Neuronal stem cell (in vitro differentiated cells): ENCODE data around the gene ATP5F1E.

ENCODE experiments used
- DNase-seq: peaks from one replicate; pipeline ENCODE4 v3.0.0-alpha.2; 2013; ENCODE audit warnings: low spot score
- H2AFZ ChIP-seq: one replicate; pipeline ENCODE4 v1.6.1; 2013; ENCODE audit warnings: mild to moderate bottlenecking, low read length, inconsistent platforms
- H2AK5ac ChIP-seq: 2 replicates; pipeline ENCODE4 v1.6.1; 2013; ENCODE audit warnings: low read depth, mild to moderate bottlenecking, inconsistent platforms, low read length, moderate library complexity, mixed read lengths
- H2BK120ac ChIP-seq: 2 replicates; pipeline ENCODE4 v1.6.1; 2013; ENCODE audit warnings: low read depth, mild to moderate bottlenecking, inconsistent platforms, low read length, moderate library complexity, mixed read lengths
- H2BK12ac ChIP-seq: one replicate; pipeline ENCODE4 v1.6.1; 2013; ENCODE audit warnings: low read length, inconsistent platforms
- H2BK15ac ChIP-seq: 2 replicates; pipeline ENCODE4 v1.6.1; 2013; ENCODE audit warnings: mild to moderate bottlenecking, low read length, inconsistent platforms, mixed read lengths
- H2BK5ac ChIP-seq: one replicate; pipeline ENCODE4 v1.6.1; 2013; ENCODE audit warnings: inconsistent platforms, mild to moderate bottlenecking, low read length, moderate library complexity
- H3K14ac ChIP-seq: one replicate; pipeline ENCODE4 v1.6.1; 2013; ENCODE audit warnings: low read length, inconsistent platforms
- H3K18ac ChIP-seq: 2 replicates; pipeline ENCODE4 v1.6.1; 2013; ENCODE audit warnings: low read length, inconsistent platforms
- H3K23ac ChIP-seq: 2 replicates; pipeline ENCODE4 v1.6.1; 2013; ENCODE audit warnings: low read depth, mild to moderate bottlenecking, mixed read lengths, low read length, inconsistent platforms; ENCODE audit not compliant: poor library complexity
- H3K27ac ChIP-seq: replicated peaks from 3 replicates; pipeline ENCODE4 v1.5.1; 2013; ENCODE audit warnings: low read length, inconsistent platforms
- H3K27me3 ChIP-seq, 3 experiments: 2 replicates each; pipeline ENCODE4 v1.6.1; 2013; ENCODE audit warnings: low read length in 3 of 3, mild to moderate bottlenecking in 2 of 3, inconsistent platforms in 1 of 3, low read depth in 1 of 3, mixed read lengths in 1 of 3, moderate library complexity in 1 of 3; ENCODE audit not compliant: control insufficient read depth in 3 of 3, insufficient read depth in 3 of 3
- H3K36me3 ChIP-seq, 2 donors: replicated peaks in 1 of 2; 2 replicates each; pipeline ENCODE4 v1.6.1; 2013; ENCODE audit warnings: low read length in 2 of 2; ENCODE audit not compliant: control insufficient read depth in 2 of 2, insufficient read depth in 2 of 2
- H3K4ac ChIP-seq: 2 replicates; pipeline ENCODE4 v1.6.1; 2013; ENCODE audit warnings: inconsistent platforms, mild to moderate bottlenecking, low read length, moderate library complexity
- H3K4me1 ChIP-seq, 2 donors: 1 replicate in 1 of 2; 2 replicates in 1 of 2; pipeline ENCODE4 v1.6.1; 2013; ENCODE audit warnings: low read length in 2 of 2, low read depth in 1 of 2; ENCODE audit not compliant: control insufficient read depth in 2 of 2, insufficient read depth in 1 of 2
- H3K4me2 ChIP-seq: one replicate; pipeline ENCODE4 v1.6.1; 2013; ENCODE audit warnings: mild to moderate bottlenecking, low read length, inconsistent platforms; ENCODE audit not compliant: insufficient read depth, poor library complexity, severe bottlenecking
- H3K4me3 ChIP-seq, 2 donors: 2 replicates each; pipeline ENCODE4 v1.5.1; 2013; ENCODE audit warnings: low read length in 2 of 2, mild to moderate bottlenecking in 2 of 2, inconsistent platforms in 1 of 2, moderate library complexity in 1 of 2
- H3K79me1 ChIP-seq: one replicate; pipeline ENCODE4 v1.6.1; 2013; ENCODE audit warnings: low read depth, mild to moderate bottlenecking, inconsistent platforms, low read length, moderate library complexity
- H3K9ac ChIP-seq: one replicate; pipeline ENCODE4 v1.6.1; 2013; ENCODE audit warnings: mild to moderate bottlenecking, low read depth, low read length, inconsistent platforms; ENCODE audit not compliant: poor library complexity
- H3K9me3 ChIP-seq, 2 donors: replicated peaks in 1 of 2; 2 replicates each; pipeline versions ENCODE3 to v1.6.1; 2013; ENCODE audit warnings: low read length in 2 of 2, mild to moderate bottlenecking in 2 of 2, inconsistent platforms in 1 of 2, low read depth in 1 of 2, mixed read lengths in 1 of 2, moderate library complexity in 1 of 2; ENCODE audit not compliant: control insufficient read depth in 2 of 2, insufficient read depth in 1 of 2
- H4K8ac ChIP-seq: one replicate; pipeline ENCODE4 v1.6.1; 2013; ENCODE audit warnings: low read depth, mild to moderate bottlenecking, inconsistent platforms, low read length, moderate library complexity
- H4K91ac ChIP-seq: one replicate; pipeline ENCODE4 v1.6.1; 2013; ENCODE audit warnings: low read length, low read depth, mild to moderate bottlenecking, inconsistent platforms; ENCODE audit not compliant: poor library complexity
- WGBS, 2 donors: extraction: QIAGEN DNeasy Blood & Tissue Kit; methylation state at CpG; one replicate each; pipeline ENCODE4 v1.1.7; 2013; ENCODE audit warnings: missing lambda C conversion rate in 2 of 2, mixed read lengths in 1 of 2; ENCODE audit not compliant: insufficient read length in 2 of 2, insufficient replicate concordance in 1 of 2; ENCODE audit errors: extremely low coverage in 2 of 2; 5-methylcytosine and 5-hydroxymethylcytosine counted together

Gene ATP5F1E

DNA sequence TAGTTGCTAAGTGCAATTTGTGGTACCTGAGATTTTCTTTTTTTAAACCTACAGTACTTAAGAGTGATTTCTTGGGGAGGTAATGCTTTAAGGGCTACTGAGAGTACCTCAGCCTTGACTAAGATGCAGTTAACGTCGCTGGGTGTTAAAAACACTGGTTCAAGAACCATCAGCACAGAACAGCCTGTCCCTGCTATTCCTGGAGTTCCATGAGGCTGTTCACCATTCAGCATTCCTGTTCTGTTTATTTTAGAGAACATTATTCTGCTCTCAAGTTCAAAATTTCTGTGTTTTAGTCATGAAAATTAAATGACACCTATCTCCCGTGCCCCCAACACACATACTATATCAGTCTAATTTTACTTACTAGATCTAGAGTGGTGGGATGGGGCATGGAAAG is 12.2 kb upstream of the ATP5F1E start:
- no peak overlapping the region for H3K18ac ChIP-seq
- H3K14ac ChIP-seq = no peak overlapping the region
- H3K36me3 ChIP-seq = peaks cover 0 to 8% of the 10 kb centered on the region in 2 donors
- H2BK5ac ChIP-seq = no peak overlapping the region
- no peak overlapping the region for H2BK120ac ChIP-seq
- no peak overlapping the region for H3K23ac ChIP-seq
- no peak overlapping the region for H3K4me3 ChIP-seq
- H4K91ac ChIP-seq = no peak overlapping the region
- H3K4me2 ChIP-seq = no peak overlapping the region
- H3K27ac ChIP-seq = no peak overlapping the region
- H3K9ac ChIP-seq = no peak overlapping the region
- no peak overlapping the region for H2BK12ac ChIP-seq
- DNase-seq = no peak
- no peaks in the 10 kb centered on the region for H3K27me3 ChIP-seq
- no CpG with 5 or more reads among the region's 3 CpGs for WGBS, 2 donors
- H4K8ac ChIP-seq = no peak overlapping the region
- peaks cover 3 to 4% of the 10 kb centered on the region in 2 donors for H3K4me1 ChIP-seq
- H3K79me1 ChIP-seq = peaks cover 5% of the 10 kb centered on the region
- H3K4ac ChIP-seq = no peak overlapping the region
- H2BK15ac ChIP-seq = no peak overlapping the region
- H2AK5ac ChIP-seq = no peak overlapping the region
- peaks cover 0 to 16% of the 10 kb centered on the region in 2 donors for H3K9me3 ChIP-seq
- no peak overlapping the region for H2AFZ ChIP-seq

DNA sequence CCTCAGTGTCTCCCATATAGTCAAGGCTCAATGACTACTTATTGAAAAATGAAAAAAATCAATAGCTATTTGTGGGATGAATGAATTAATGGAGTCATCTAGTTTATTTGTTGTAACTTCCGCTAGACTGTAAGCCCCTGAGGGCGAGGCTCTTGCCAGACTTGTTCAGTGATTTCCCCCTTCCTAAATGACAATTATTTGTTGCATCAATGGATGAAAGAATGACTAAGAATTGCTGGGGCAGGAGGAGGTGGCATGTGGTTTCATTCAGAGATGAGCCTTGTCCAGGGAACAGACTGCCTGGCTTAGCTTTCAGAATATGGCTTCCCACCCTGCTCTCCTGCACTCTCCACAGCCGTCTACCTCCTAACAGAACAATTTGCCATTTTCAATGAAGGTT is 11.6 kb upstream of the ATP5F1E start:
- no peak overlapping the region for H2BK120ac ChIP-seq
- WGBS, 2 donors = no CpG with 5 or more reads among the region's 3 CpGs
- H3K27me3 ChIP-seq = no peaks in the 10 kb centered on the region
- H2BK15ac ChIP-seq = no peak overlapping the region
- peaks cover 3 to 4% of the 10 kb centered on the region in 2 donors for H3K4me1 ChIP-seq
- no peak overlapping the region for H2AK5ac ChIP-seq
- no peak overlapping the region for H4K91ac ChIP-seq
- peaks cover 5% of the 10 kb centered on the region for H3K79me1 ChIP-seq
- no peak overlapping the region for H2AFZ ChIP-seq
- H3K9ac ChIP-seq = no peak overlapping the region
- H3K36me3 ChIP-seq = peaks cover 0 to 8% of the 10 kb centered on the region in 2 donors
- H3K4me2 ChIP-seq = no peak overlapping the region
- no peak overlapping the region for H3K18ac ChIP-seq
- H3K9me3 ChIP-seq = peaks cover 0 to 16% of the 10 kb centered on the region in 2 donors
- no peak overlapping the region for H3K27ac ChIP-seq
- DNase-seq = no peak
- H2BK12ac ChIP-seq = no peak overlapping the region
- H3K23ac ChIP-seq = no peak overlapping the region
- no peak overlapping the region for H4K8ac ChIP-seq
- no peak overlapping the region for H3K4ac ChIP-seq
- H3K4me3 ChIP-seq = no peak overlapping the region
- no peak overlapping the region for H2BK5ac ChIP-seq
- no peak overlapping the region for H3K14ac ChIP-seq

DNA sequence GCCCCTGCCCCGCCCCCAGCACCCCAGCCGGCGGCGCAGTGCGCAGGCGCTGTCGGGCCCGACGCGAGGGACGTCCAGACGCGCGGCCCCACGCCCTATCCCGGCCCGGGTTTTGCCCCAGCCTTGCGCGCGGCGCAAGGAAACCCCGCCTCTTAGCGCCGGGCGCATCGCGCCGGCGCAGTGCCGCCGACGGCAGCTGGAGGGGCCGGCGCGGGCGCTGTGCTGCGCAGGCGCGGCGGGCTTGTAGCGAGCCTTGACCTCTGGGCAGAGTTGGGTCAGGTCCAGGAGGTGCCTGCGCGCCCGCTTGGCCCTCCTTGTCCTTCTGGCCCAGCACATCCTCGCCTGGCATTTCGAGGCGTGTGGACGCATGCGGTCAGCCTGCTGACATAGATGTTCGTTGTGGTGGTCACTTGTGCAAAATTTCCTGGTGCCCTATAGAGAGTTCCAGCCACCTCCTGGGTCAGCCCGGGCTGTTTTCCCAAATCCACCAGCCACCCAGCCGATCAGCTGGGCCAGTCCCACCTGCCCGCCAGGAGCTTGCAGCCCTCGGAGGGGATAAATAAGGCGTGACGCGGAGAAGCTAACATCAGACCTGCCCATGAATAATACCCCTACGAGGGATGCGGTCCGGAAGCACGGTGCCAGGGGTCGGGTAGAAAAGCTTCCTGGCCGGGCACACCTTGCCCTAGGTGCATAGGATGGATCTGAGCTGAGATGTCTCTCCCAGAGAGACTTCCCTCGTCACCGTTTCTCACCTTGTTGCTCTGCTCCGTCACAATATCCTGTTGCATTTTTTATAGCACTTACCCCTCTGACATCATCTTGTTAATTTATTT is 10.9 kb upstream of the ATP5F1E start:
- Histone ChIP-seq H2BK12ac (no peak overlapping the region), H3K27ac (no peak overlapping the region), H3K23ac (peak overlapping the region; percentile 83), H2AK5ac (peak overlapping the region; percentile 58), H4K8ac (peak overlapping the region; percentile 85), H3K79me1 (peaks cover 5% of the 10 kb centered on the region), H3K9ac (no peak overlapping the region), H3K4me1 (peaks cover 3 to 9% of the 10 kb centered on the region in 2 donors), H2BK5ac (no peak overlapping the region), H2BK15ac (peak overlapping the region; percentile 45), H2BK120ac (no peak overlapping the region), H3K36me3 (peaks cover 0 to 11% of the 10 kb centered on the region in 2 donors), H3K4ac (no peak overlapping the region), H3K18ac (peak overlapping the region; percentile 69), H3K4me3 (peak overlapping the region; percentile 69 to 85), H2AFZ (peak overlapping the region; percentile 96), H3K9me3 (peaks cover 0 to 16% of the 10 kb centered on the region in 2 donors), H4K91ac (no peak overlapping the region), H3K27me3 (no peaks in the 10 kb centered on the region), H3K4me2 (peak overlapping the region; percentile 60), H3K14ac (no peak overlapping the region)
- peak; percentile 84 for DNase-seq
- no CpG with 5 or more reads among the region's 66 CpGs for WGBS, 2 donors

DNA sequence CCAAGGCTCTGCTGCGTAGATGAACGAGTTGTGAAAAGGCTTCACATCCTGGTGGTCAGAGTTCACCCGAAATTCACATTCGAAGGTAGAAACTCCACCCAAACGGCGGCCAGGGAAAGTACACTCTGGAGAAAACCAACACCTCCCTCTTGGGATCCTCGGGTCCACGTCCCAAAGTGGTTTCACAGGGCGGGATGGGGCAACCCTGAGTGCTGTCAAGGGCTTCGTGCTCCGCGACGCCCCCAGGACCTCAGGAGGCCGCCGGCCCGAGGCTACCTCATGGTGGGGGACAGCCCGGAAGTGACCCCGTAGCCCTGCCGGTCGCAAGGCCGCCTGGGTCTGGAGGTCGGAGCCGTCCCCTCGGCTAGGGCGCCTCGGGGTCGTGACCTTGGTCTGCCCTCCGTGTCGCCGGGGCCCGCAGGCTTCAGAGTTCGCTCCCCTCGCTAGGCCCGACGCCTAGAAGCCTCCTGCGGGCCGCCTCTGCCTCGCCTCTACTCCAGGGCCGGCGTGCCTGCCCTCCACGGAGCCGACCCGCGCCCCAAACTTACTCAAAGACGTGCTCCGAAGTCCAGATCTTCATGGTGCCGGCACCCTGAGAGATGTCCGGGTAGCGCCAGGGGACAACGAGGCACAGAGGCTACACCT is 10.1 kb upstream of the ATP5F1E start, which contains the start of gene PRELID3B:
TSS of gene PRELID3B (minus strand) at position 636 of the 645 bp plus-strand sequence. CDS start at position 580, 56 bp downstream.
- Histone ChIP-seq H3K14ac (no peak within 1 kb of the TSS), H3K18ac (peak within 1 kb of the TSS; percentile 69)
- no peak for DNase-seq

More for the DNA sequence above, 10.1 kb upstream of the ATP5F1E start, which contains the start of gene PRELID3B:
- Histone ChIP-seq H3K4me3 (peak within 1 kb of the TSS; percentile 69 to 85), H3K4me2 (peak within 1 kb of the TSS; percentile 60), H2BK5ac (no peak within 1 kb of the TSS), H2BK15ac (peak within 1 kb of the TSS; percentile 45), H3K27ac (no peak within 1 kb of the TSS), H2BK12ac (no peak within 1 kb of the TSS), H4K8ac (peak within 1 kb of the TSS; percentile 85), H3K23ac (peak within 1 kb of the TSS; percentile 83), H2BK120ac (no peak within 1 kb of the TSS), H3K4me1 (peaks cover 3 to 14% of the 10 kb centered on the region in 2 donors), H4K91ac (no peak within 1 kb of the TSS), H3K36me3 (peaks cover 3 to 15% of the 10 kb centered on the region in 2 donors), H2AFZ (peak within 1 kb of the TSS; percentile 96), H2AK5ac (peak within 1 kb of the TSS; percentile 58), H3K9me3 (peaks cover 0 to 16% of the 10 kb centered on the region in 2 donors), H3K9ac (peak within 1 kb of the TSS; percentile 81), H3K4ac (no peak within 1 kb of the TSS), H3K79me1 (peaks cover 5% of the 10 kb centered on the region), H3K27me3 (no peaks in the 10 kb centered on the region)
- no CpG with 5 or more reads among the region's 50 CpGs for WGBS, 2 donors
